ENCODE data around the gene FHOD1.

Gene FHOD1

DNA sequence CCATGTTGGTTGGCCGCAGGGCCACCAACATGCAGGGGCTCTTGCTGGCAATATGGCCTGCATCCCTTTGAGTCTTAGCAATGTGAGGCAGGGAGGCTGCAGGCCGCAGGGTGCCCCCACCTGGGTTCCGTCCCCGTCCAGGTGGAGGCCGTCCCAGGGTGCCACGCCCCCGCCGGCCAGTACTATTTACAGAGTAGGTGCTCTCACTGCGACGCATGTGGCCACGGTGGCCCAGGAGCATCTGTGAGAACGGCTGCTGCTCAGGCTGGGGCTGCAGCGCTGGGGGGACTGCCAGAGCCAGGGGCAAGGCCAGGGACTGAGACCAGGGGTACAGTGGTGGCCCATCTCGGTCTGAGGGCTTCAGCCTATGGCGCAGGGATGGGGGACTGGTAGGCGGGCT, 67.1 kb downstream of the FHOD1 start:
- TF ChIP-seq FOXP2 (optimal IDR thresholded peaks at IDR 0.05; ENCODE audit: borderline replicate concordance, extremely low read depth, extremely low read length, insufficient read depth) (no peak), SIN3A (IDR thresholded peaks at IDR 0.05; ENCODE audit: borderline replicate concordance, insufficient read depth, low read length) (no peak), TAF1 (IDR thresholded peaks at IDR 0.05; ENCODE audit: borderline replicate concordance, insufficient read depth, low read length) (no peak), POLR2AphosphoS5 (IDR thresholded peaks at IDR 0.05; ENCODE audit: low read depth, low read length) (no peak)
- TF ChIP-seq, protein P1, sequence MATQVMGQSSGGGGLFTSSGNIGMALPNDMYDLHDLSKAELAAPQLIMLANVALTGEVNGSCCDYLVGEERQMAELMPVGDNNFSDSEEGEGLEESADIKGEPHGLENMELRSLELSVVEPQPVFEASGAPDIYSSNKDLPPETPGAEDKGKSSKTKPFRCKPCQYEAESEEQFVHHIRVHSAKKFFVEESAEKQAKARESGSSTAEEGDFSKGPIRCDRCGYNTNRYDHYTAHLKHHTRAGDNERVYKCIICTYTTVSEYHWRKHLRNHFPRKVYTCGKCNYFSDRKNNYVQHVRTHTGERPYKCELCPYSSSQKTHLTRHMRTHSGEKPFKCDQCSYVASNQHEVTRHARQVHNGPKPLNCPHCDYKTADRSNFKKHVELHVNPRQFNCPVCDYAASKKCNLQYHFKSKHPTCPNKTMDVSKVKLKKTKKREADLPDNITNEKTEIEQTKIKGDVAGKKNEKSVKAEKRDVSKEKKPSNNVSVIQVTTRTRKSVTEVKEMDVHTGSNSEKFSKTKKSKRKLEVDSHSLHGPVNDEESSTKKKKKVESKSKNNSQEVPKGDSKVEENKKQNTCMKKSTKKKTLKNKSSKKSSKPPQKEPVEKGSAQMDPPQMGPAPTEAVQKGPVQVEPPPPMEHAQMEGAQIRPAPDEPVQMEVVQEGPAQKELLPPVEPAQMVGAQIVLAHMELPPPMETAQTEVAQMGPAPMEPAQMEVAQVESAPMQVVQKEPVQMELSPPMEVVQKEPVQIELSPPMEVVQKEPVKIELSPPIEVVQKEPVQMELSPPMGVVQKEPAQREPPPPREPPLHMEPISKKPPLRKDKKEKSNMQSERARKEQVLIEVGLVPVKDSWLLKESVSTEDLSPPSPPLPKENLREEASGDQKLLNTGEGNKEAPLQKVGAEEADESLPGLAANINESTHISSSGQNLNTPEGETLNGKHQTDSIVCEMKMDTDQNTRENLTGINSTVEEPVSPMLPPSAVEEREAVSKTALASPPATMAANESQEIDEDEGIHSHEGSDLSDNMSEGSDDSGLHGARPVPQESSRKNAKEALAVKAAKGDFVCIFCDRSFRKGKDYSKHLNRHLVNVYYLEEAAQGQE (IDR thresholded peaks at IDR 0.05; ENCODE audit: insufficient read depth in 1 of 2, low read depth in 2 of 2, low read length in 2 of 2): no peak

DNA sequence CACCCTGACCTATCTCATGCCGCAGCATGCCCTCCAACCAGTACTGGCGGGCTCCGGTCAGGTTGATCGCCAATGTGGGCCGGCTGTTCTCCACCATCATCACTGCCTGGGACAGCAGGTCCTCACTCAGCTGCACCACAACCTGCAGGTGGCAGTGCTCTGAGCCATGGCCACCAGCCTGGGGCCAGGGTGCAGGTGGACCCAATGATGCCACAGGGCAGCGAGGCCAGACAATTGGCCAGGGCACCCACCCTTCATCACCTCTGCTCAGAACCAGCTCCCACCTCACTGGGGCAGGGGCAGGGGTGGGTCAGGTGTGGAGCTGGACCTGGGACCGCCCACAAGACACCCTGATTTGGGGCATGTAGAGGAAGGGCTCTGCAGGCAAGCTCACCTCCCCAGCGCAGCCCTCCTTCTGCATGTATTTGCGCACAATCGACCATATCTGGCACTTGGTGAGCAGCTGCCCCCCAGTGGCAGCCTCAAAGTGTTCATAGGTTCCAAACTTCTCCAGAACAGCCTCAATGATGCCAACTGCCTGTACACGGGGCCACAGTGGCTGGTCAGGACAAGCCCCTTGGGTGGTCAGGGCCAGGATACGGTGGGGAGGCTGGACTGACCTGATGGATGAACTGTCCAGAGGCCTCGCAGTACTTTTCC, 67.7 kb downstream of the FHOD1 start:
- TF ChIP-seq POLR2AphosphoS5 (IDR thresholded peaks at IDR 0.05; ENCODE audit: low read depth, low read length) (no peak), FOXP2 (optimal IDR thresholded peaks at IDR 0.05; ENCODE audit: borderline replicate concordance, extremely low read depth, extremely low read length, insufficient read depth) (no peak), SIN3A (IDR thresholded peaks at IDR 0.05; ENCODE audit: borderline replicate concordance, insufficient read depth, low read length) (no peak)
- TF ChIP-seq, protein P1 (IDR thresholded peaks at IDR 0.05; ENCODE audit: insufficient read depth in 1 of 2, low read depth in 2 of 2, low read length in 2 of 2): no peak

All from PFSK-1 (cell line).